Sigmoid colon (tissue), 4 donors: ENCODE measurements around the gene GON4L.

Experiments
- POLR2A ChIP-seq, 2 donors: fragments of 450-650 bp; IDR thresholded peaks; one replicate each; pipeline ENCODE4 v1.6.1; 2016; ENCODE audit warnings: antibody characterized with exemption in 2 of 2, mild to moderate bottlenecking in 2 of 2, moderate library complexity in 2 of 2
- POLR2AphosphoS5 ChIP-seq, 4 donors: sonication (generic); formaldehyde crosslinking; IDR thresholded peaks; one replicate each; pipeline ENCODE4 v1.6.1; 2017; ENCODE audit warnings: antibody characterized with exemption in 4 of 4
- TF ChIP-seq, protein P1 (sequence below), 4 experiments: fragments of 450-650 bp in 3 of 4; fragments of 200-600 bp in 1 of 4; IDR thresholded peaks; one replicate each; pipeline ENCODE4 v1.5.1; 2016 to 2019; ENCODE audit warnings: antibody characterized with exemption in 4 of 4, mild to moderate bottlenecking in 3 of 4, moderate library complexity in 2 of 4

DNA sequence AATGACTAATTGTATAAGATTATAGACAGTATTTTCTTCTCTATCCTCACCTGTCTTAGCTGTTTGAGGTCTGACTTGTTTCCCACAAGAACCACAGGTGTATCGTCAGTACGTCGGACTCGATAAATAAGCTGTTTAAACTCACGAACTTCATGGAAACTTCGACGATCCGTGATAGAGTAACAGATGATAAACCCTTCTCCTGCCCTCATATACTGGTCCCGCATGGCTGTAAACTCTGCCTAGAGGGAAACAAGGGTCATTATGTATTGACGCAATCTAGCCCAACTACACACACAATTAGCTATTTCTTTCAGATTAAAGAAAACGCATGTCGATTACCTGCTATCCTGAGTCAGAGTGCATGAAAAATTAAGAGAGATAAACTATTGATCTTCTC is 47.2 kb upstream of the GON4L start:
- TF ChIP-seq, protein P1, sequence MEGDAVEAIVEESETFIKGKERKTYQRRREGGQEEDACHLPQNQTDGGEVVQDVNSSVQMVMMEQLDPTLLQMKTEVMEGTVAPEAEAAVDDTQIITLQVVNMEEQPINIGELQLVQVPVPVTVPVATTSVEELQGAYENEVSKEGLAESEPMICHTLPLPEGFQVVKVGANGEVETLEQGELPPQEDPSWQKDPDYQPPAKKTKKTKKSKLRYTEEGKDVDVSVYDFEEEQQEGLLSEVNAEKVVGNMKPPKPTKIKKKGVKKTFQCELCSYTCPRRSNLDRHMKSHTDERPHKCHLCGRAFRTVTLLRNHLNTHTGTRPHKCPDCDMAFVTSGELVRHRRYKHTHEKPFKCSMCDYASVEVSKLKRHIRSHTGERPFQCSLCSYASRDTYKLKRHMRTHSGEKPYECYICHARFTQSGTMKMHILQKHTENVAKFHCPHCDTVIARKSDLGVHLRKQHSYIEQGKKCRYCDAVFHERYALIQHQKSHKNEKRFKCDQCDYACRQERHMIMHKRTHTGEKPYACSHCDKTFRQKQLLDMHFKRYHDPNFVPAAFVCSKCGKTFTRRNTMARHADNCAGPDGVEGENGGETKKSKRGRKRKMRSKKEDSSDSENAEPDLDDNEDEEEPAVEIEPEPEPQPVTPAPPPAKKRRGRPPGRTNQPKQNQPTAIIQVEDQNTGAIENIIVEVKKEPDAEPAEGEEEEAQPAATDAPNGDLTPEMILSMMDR (IDR thresholded peaks at IDR 0.05), result no peak
- TF ChIP-seq POLR2A (IDR thresholded peaks at IDR 0.05) (no peak), POLR2AphosphoS5 (IDR thresholded peaks at IDR 0.05) (no peak)
